Adrenal gland (tissue), 12 donors: ENCODE measurements around the gene ARHGAP26. TPM values are rescaled to one million over a fixed set of nuclear protein-coding genes. Genes with fewer than 3 reads are reported as not detected.
A peak's percentile ranks its signal among the peaks of the same experiment; 100 is the strongest.

Source experiments
- DNase-seq, 7 donors: peaks; one replicate each; pipeline ENCODE4 v3.0.0-alpha.2; 2019 to 2020
- H3K27ac ChIP-seq, 5 donors: fragments of 200-600 bp; sonication (generic) in 4 of 5; 1 replicate in 3 of 5; 2 replicates in 2 of 5; pipeline versions ENCODE4 v1.5.1 to v1.8.0; 2016 to 2020; ENCODE audit warnings: mild to moderate bottlenecking in 1 of 5
- H3K27me3 ChIP-seq: fragments of 200-600 bp; 2 replicates; pipeline ENCODE4 v1.8.0; 2021
- H3K36me3 ChIP-seq, 2 donors: fragments of 200-600 bp; replicated peaks in 1 of 2; 1 replicate in 1 of 2; 2 replicates in 1 of 2; pipeline versions ENCODE4 v1.5.1 to v1.8.0; 2018 to 2022
- H3K4me1 ChIP-seq, 2 donors: fragments of 200-600 bp; replicated peaks in 1 of 2; 1 replicate in 1 of 2; 2 replicates in 1 of 2; pipeline versions ENCODE4 v1.5.1 to v1.8.0; 2018 to 2021
- H3K4me3 ChIP-seq, 4 donors: fragments of 200-600 bp; sonication (generic) in 3 of 4; one replicate each; pipeline ENCODE4 v1.5.1; 2016 to 2018
- H3K9me3 ChIP-seq, 3 donors: fragments of 200-600 bp; sonication (generic) in 1 of 3; replicated peaks in 1 of 3; 1 replicate in 2 of 3; 2 replicates in 1 of 3; pipeline versions ENCODE4 v1.5.1 to v1.8.0; 2016 to 2021
- CTCF ChIP-seq, 6 experiments: fragments of 450-650 bp in 4 of 6; fragments of 200-600 bp in 2 of 6; sonication (generic) in 1 of 6; IDR thresholded peaks; 1 replicate in 5 of 6; 2 replicates in 1 of 6; pipeline versions ENCODE4 v1.5.1 to v1.8.0; 2016 to 2021; ENCODE audit warnings: antibody characterized with exemption in 6 of 6, mild to moderate bottlenecking in 2 of 6, moderate library complexity in 1 of 6
- POLR2A ChIP-seq, 2 donors: fragments of 450-650 bp; IDR thresholded peaks; one replicate each; pipeline ENCODE4 v1.6.1; 2017; ENCODE audit warnings: antibody characterized with exemption in 2 of 2, mild to moderate bottlenecking in 2 of 2, moderate library complexity in 1 of 2
- WGBS, 4 donors: extraction: QIAGEN DNeasy Blood & Tissue Kit in 2 of 4; methylation state at CpG; one replicate each; pipeline versions ENCODE4 v1.1.5 to v1.1.7; 2013 to 2017; 5-methylcytosine and 5-hydroxymethylcytosine counted together
- intact Hi-C, 2 donors: fragments of 100-400 bp; cut with DNase I; formaldehyde crosslinking; loops; one replicate each; pipeline versions ENCODE4 v1.14.1 to v1.15.0; 2022 to 2023
- polyA plus RNA-seq, 3 donors: library from polyadenylated mRNA; stranded (reverse); fragments of 200-250 nt in 2 of 3; fragments of 350-450 nt in 1 of 3; fragmentation: Illumina TruSeq in 1 of 3; extraction: RNeasy Lipid Tissue Mini Kit (QIAGEN cat#74804) in 1 of 3; gene quantifications; one replicate each; pipeline ENCODE4 v1.2.3, GENCODE V29; 2013 to 2014
- total RNA-seq, 9 donors: library from RNA; depleted of rRNA in 4 of 9; stranded (reverse); fragments of >200 nt in 4 of 9; fragments of 120-200 nt in 1 of 9; fragmentation: NEBNext Ultra II Directional in 1 of 9; extraction: Animal tissue kit (Norgen Biotek cat#: 25700) in 1 of 9; gene quantifications; one replicate each; pipeline versions ENCODE4 v1.1.0 to v1.2.4, GENCODE V29; 2013 to 2023
- donor health status: healthy with polysubstance abuse.
- donor health status: Bipolar disorder and iron deficiency.
- donor health status: DM: yes; HTN: yes; CAD: no.
- donor health status: DM: no; HTN: no; CAD: no.
- donor health status: DM: no; HTN: no; CAD: no.
- donor health status: DM: yes; HTN: yes; CAD: no.

ARHGAP26 gene
- total and polyA plus RNA-seq, 12 donors, result 3.0 to 21.7 (median 10.8) TPM

GRCh38 chr5:143063175-143063970 is 293.2 kb downstream of the ARHGAP26 start:
- Histone ChIP-seq H3K27me3 (no peaks in the 10 kb centered on the region), H3K9me3 (no peaks in the 10 kb centered on the region), H3K4me1 (peaks cover 0 to 47% of the 10 kb centered on the region in 2 donors), H3K4me3 (no peak overlapping the region), H3K36me3 (no peaks in the 10 kb centered on the region), H3K27ac (peak overlapping the region in 2 of 5 donors; percentile 10 to 74)
- TF ChIP-seq POLR2A (IDR thresholded peaks at IDR 0.05), result no peak
- no peak for TF ChIP-seq CTCF (IDR thresholded peaks at IDR 0.05)
- peak in 5 of 7 donors; percentile 37 to 56 (median 49) for DNase-seq
- WGBS, 4 donors, result 48 to 58% (median 54%) methylated on average over 7 of the region's 7 CpGs
- intact Hi-C loops, result no loop called here

GRCh38 chr5:143064218-143064641 is 294.1 kb downstream of the ARHGAP26 start:
- intact Hi-C loops, result no loop called here
- H3K4me3 ChIP-seq, result no peak overlapping the region
- H3K36me3 ChIP-seq, result no peaks in the 10 kb centered on the region
- H3K27me3 ChIP-seq, result no peaks in the 10 kb centered on the region
- no peak for TF ChIP-seq POLR2A (IDR thresholded peaks at IDR 0.05)
- no peak for TF ChIP-seq CTCF (IDR thresholded peaks at IDR 0.05)
- peak overlapping the region in 3 of 5 donors; percentile 15 to 74 (median 18) for H3K27ac ChIP-seq
- H3K9me3 ChIP-seq, result no peaks in the 10 kb centered on the region
- 25 to 31% (median 27%) methylated on average over 5 of the region's 5 CpGs for WGBS, 4 donors
- DNase-seq, result no peak
- peaks cover 0 to 47% of the 10 kb centered on the region in 2 donors for H3K4me1 ChIP-seq

GRCh38 chr5:143064676-143065075 is 294.5 kb downstream of the ARHGAP26 start:
- no peak for DNase-seq
- 43 to 61% (median 52%) methylated on average over 2 of the region's 2 CpGs for WGBS, 4 donors
- H3K4me3 ChIP-seq, result peak overlapping the region in 1 of 4 donors; percentile 9
- no peaks in the 10 kb centered on the region for H3K9me3 ChIP-seq
- H3K4me1 ChIP-seq, result peaks cover 0 to 47% of the 10 kb centered on the region in 2 donors
- no peak for TF ChIP-seq POLR2A (IDR thresholded peaks at IDR 0.05)
- no peak for TF ChIP-seq CTCF (IDR thresholded peaks at IDR 0.05)
- H3K27me3 ChIP-seq, result no peaks in the 10 kb centered on the region
- intact Hi-C loops, result no loop called here
- H3K36me3 ChIP-seq, result no peaks in the 10 kb centered on the region
- peak overlapping the region in 2 of 5 donors; percentile 15 to 74 for H3K27ac ChIP-seq

GRCh38 chr5:143065185-143065965 is 295.2 kb downstream of the ARHGAP26 start:
- peak overlapping the region in 2 of 5 donors; percentile 15 to 74 for H3K27ac ChIP-seq
- peak in 1 of 7 donors; percentile 13 for DNase-seq
- no peaks in the 10 kb centered on the region for H3K36me3 ChIP-seq
- no peak overlapping the region for H3K4me3 ChIP-seq
- no peaks in the 10 kb centered on the region for H3K9me3 ChIP-seq
- TF ChIP-seq CTCF (IDR thresholded peaks at IDR 0.05) (no peak), POLR2A (IDR thresholded peaks at IDR 0.05) (no peak)
- 67 to 78% (median 71%) methylated on average over 10 of the region's 10 CpGs for WGBS, 4 donors
- peaks cover 0 to 47% of the 10 kb centered on the region in 2 donors for H3K4me1 ChIP-seq
- intact Hi-C loops, result no loop called here
- no peaks in the 10 kb centered on the region for H3K27me3 ChIP-seq
